Activated CD8-positive, alpha-beta T cell treated with anti-CD3 and anti-CD28 coated beads, Interleukin-2, amount 10 ng/mL, durations not matched to agents 7 days and 5 days (primary cell): Measurements from ENCODE around the gene HOMER2. TPM values are rescaled to one million over a fixed set of nuclear protein-coding genes. Genes with fewer than 3 reads are reported as not detected.

Experiments
- ATAC-seq: fragments of 150-1000 bp; cut with Tn5 transposase; one replicate; pipeline ENCODE4 v1.10.0; 2021; ENCODE audit warnings: moderate library complexity
- CTCF ChIA-PET: fragments of 350-600 bp; sonication (Branson Sonifier 250); formaldehyde crosslinking; loops from one replicate; lab custom pipeline; 2021; ENCODE audit warnings: antibody characterized with exemption; lab: Charles Lee
- POLR2A ChIA-PET: fragments of 350-600 bp; sonication (Branson Sonifier 250); formaldehyde crosslinking; loops from one replicate; lab custom pipeline; 2021; ENCODE audit warnings: antibody characterized with exemption; lab: Charles Lee
- DNase-seq: peaks from one replicate; pipeline ENCODE4 v3.0.0-alpha.2; 2020
- H3K27ac Mint-ChIP-seq: one replicate; pipeline ENCODE4 v1.8.0; 2021; ENCODE audit warnings: mild to moderate bottlenecking, mixed read lengths
- H3K27me3 Mint-ChIP-seq: one replicate; pipeline ENCODE4 v1.8.0; 2021; ENCODE audit warnings: low read depth, mixed read lengths
- H3K36me3 Mint-ChIP-seq: one replicate; pipeline ENCODE4 v1.8.0; 2021; ENCODE audit warnings: low read depth, mixed read lengths
- H3K4me1 Mint-ChIP-seq: one replicate; pipeline ENCODE4 v1.8.0; 2021; ENCODE audit warnings: low read depth, mixed read lengths
- H3K4me3 Mint-ChIP-seq: one replicate; pipeline ENCODE4 v1.8.0; 2021; ENCODE audit warnings: mild to moderate bottlenecking, mixed read lengths
- H3K9me3 Mint-ChIP-seq: one replicate; pipeline ENCODE4 v1.8.0; 2022; ENCODE audit warnings: mixed read lengths; ENCODE audit not compliant: insufficient read depth
- total RNA-seq, 2 experiments: library from RNA; stranded (reverse); gene quantifications; one replicate each; pipeline ENCODE4 v1.2.3, GENCODE V29; 2021

HOMER2 gene
- total RNA-seq, 2 experiments from 2014 or later, result 12.0 to 12.8 TPM

- H3K9me3 Mint-ChIP-seq, result no peaks in the 10 kb centered on the region
- no peak overlapping the region for H3K27ac Mint-ChIP-seq
- no peak overlapping the region for H3K4me3 Mint-ChIP-seq
- H3K4me1 Mint-ChIP-seq, result peaks cover 8% of the 10 kb centered on the region
- DNase-seq (no peak), ATAC-seq (no peak)
- POLR2A ChIA-PET, result interaction anchor here (0.5 to 1.3 kb wide), 4 partner anchors 34 to 183 kb away, joined by 3 to 5 read pairs (median 4); no protein-coding TSS in a partner anchor
- H3K27me3 Mint-ChIP-seq, result peaks cover 25% of the 10 kb centered on the region
- no peaks in the 10 kb centered on the region for H3K36me3 Mint-ChIP-seq
- CTCF ChIA-PET, result interaction anchor here (1.0 kb wide), 1 partner anchor 373 kb away, joined by 3 read pairs; no protein-coding TSS in a partner anchor
These were observed 148.5 kb downstream of the HOMER2 start for GRCh38 chr15:82803793-82804574.

- peaks cover 25% of the 10 kb centered on the region for H3K27me3 Mint-ChIP-seq
- H3K36me3 Mint-ChIP-seq, result no peaks in the 10 kb centered on the region
- H3K27ac Mint-ChIP-seq, result no peak overlapping the region
- ChIA-PET CTCF (no interaction called here), POLR2A (no interaction called here)
- no peak overlapping the region for H3K4me3 Mint-ChIP-seq
- DNase-seq (no peak), ATAC-seq (no peak)
- H3K9me3 Mint-ChIP-seq, result no peaks in the 10 kb centered on the region
- no peaks in the 10 kb centered on the region for H3K4me1 Mint-ChIP-seq
These were observed 150.0 kb downstream of the HOMER2 start for GRCh38 chr15:82802497-82802896.

- H3K4me3 Mint-ChIP-seq, result no peak overlapping the region
- ChIA-PET POLR2A (no interaction called here), CTCF (no interaction called here)
- H3K36me3 Mint-ChIP-seq, result no peaks in the 10 kb centered on the region
- no peaks in the 10 kb centered on the region for H3K4me1 Mint-ChIP-seq
- peaks cover 19% of the 10 kb centered on the region for H3K27me3 Mint-ChIP-seq
- no peaks in the 10 kb centered on the region for H3K9me3 Mint-ChIP-seq
- DNase-seq (no peak), ATAC-seq (no peak)
- no peak overlapping the region for H3K27ac Mint-ChIP-seq
These were observed 153.2 kb downstream of the HOMER2 start for GRCh38 chr15:82799183-82799841.

Other genes with a start within 250 kb of the HOMER2 start
- not detected for gene AP3B2, start 242.8 kb downstream of the HOMER2 start, total RNA-seq
- gene FSD2, start 146.7 kb downstream of the HOMER2 start, total RNA-seq, result not detected
- gene WHAMM, start 143.1 kb downstream of the HOMER2 start, total RNA-seq, result 10 to 100 TPM; 11.2 to 12.5 TPM
- 10 to 100 TPM; 25.8 to 27.0 TPM for gene RAMAC, start 33.5 kb upstream of the HOMER2 start, total RNA-seq
- 10 to 100 TPM; 25.2 to 31.0 TPM for gene C15orf40, start 58.9 kb upstream of the HOMER2 start, total RNA-seq
- 10 to 100 TPM; 67.4 to 70.9 TPM for gene BTBD1, start 114.5 kb upstream of the HOMER2 start, total RNA-seq
- 10 to 100 TPM; 18.2 to 22.1 TPM for gene TM6SF1, start 154.9 kb upstream of the HOMER2 start, total RNA-seq